ENCODE results near the gene CDC27.

GRCh38 chr17:47072886-47073285, 116.2 kb downstream of the CDC27 start:
- TF ChIP-seq PPARA (CRISPR knock-in tag; IDR thresholded peaks at IDR 0.05; ENCODE audit: borderline replicate concordance) (no peak), BACH2 (CRISPR knock-in tag; IDR thresholded peaks at IDR 0.05; ENCODE audit: borderline replicate concordance) (no peak), ZFP3 (CRISPR knock-in tag; IDR thresholded peaks at IDR 0.05) (no peak), PATZ1 (CRISPR knock-in tag; IDR thresholded peaks at IDR 0.05; ENCODE audit: borderline replicate concordance) (no peak), ZNF70 (CRISPR knock-in tag; IDR thresholded peaks at IDR 0.05) (0 out of 2 replicates have a peak, but pooled peaks have one; percentile 19), OSR1 (CRISPR knock-in tag; IDR thresholded peaks at IDR 0.05) (no peak), ARNTL (CRISPR knock-in tag; IDR thresholded peaks at IDR 0.05; ENCODE audit: borderline replicate concordance, low read depth) (no peak), CSRNP3 (CRISPR knock-in tag; IDR thresholded peaks at IDR 0.05) (no peak), ESRRG (CRISPR knock-in tag; IDR thresholded peaks at IDR 0.05) (no peak), ZFP30 (CRISPR knock-in tag; IDR thresholded peaks at IDR 0.05) (no peak), CSDC2 (CRISPR knock-in tag; IDR thresholded peaks at IDR 0.05) (no peak), ZNF8 (CRISPR knock-in tag; IDR thresholded peaks at IDR 0.05) (no peak), ZC3H10 (CRISPR knock-in tag; IDR thresholded peaks at IDR 0.05) (no peak), CREB5 (CRISPR knock-in tag; IDR thresholded peaks at IDR 0.05; ENCODE audit: low read depth) (no peak)
